Measurements from ENCODE around the gene CFAP20DC.
"Not testable (repeated sequence)": the region's sequence is repeated elsewhere in the genome, so short reads cannot be mapped to it uniquely, and the experiment has no call there.

CFAP20DC gene

DNA sequence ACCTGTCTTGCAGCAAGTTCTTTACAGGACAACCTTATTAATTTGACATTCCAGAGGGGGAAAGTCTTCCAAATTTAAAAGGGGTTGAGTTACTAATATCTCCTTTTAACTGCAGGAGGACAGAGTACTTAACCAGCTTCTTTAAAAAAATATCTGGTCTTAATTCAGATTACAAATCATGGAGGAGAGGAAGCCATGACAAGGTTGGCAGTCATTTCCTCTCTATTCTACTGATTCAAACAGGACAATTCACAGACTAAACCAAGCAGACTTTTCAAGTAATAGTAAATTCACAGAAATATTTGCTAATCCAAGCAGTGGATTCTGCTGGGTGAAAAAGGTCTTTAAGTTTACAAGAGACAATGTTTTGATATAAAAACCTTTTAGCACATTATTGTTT is 185.3 kb downstream of the CFAP20DC start:
- no peaks in the 10 kb centered on the region for H3K4me1 ChIP-seq (ENCODE audit: control insufficient read depth, insufficient read depth, low read length)
- H3K36me3 ChIP-seq (ENCODE audit: insufficient read depth, low read length): no peaks in the 10 kb centered on the region
- no peak overlapping the region for H3K4me2 ChIP-seq (ENCODE audit: low read length)
- no peak overlapping the region for H3K4me3 ChIP-seq (ENCODE audit: low read length)
- no peaks in the 10 kb centered on the region for H3K9me3 ChIP-seq (replicated peaks; ENCODE audit: low read length)
- H3K9ac ChIP-seq (ENCODE audit: low read depth, low read length): no peak overlapping the region
- H3K27me3 ChIP-seq (ENCODE audit: control insufficient read depth, insufficient read depth, low read length): no peaks in the 10 kb centered on the region

DNA sequence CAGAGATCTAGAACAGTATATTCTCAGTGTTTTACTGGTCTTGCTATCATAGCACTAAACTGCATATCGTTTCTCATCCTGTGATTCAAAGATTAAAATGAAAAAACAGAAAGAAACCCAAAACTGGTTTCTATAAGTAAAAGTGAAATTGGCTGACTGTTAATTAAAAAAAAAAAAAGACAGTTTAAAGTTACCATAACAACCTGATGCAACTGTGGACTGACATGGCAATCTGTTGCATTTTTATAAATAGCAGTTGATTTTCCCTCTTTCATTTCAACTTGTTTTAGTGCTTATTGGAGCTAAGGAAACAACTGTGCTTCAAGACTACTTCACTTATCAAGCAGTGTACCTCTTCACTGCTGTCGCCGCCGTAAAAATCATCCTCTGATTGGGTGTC is 186.6 kb downstream of the CFAP20DC start:
- no peak overlapping the region for H3K4me2 ChIP-seq (ENCODE audit: low read length)
- H3K36me3 ChIP-seq (ENCODE audit: insufficient read depth, low read length): no peaks in the 10 kb centered on the region
- H3K4me1 ChIP-seq (ENCODE audit: control insufficient read depth, insufficient read depth, low read length): no peaks in the 10 kb centered on the region
- H3K9me3 ChIP-seq (replicated peaks; ENCODE audit: low read length): no peaks in the 10 kb centered on the region
- H3K27me3 ChIP-seq (ENCODE audit: control insufficient read depth, insufficient read depth, low read length): no peaks in the 10 kb centered on the region
- no peak overlapping the region for H3K4me3 ChIP-seq (ENCODE audit: low read length)
- no peak overlapping the region for H3K9ac ChIP-seq (ENCODE audit: low read depth, low read length)

DNA sequence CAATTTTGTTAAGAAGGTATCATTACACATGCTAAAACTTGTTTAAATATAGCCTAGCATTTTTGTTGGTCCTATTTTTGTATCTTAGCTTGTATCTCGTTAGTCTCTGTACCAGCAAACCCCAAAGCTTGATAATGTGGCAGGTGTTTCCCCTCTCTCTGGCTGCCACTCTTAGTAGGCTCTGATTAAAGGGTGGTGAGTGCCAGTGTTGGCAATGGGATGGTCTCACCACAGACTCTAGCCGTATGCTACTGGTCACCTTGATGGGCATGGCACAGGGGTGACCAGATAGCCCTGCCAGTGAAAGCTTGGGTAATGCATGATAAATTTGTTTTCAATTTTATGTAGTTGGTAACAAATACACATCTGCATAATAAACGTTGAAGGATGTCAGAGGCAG is 188.3 kb downstream of the CFAP20DC start:
- H3K27me3 ChIP-seq (ENCODE audit: control insufficient read depth, insufficient read depth, low read length): no peaks in the 10 kb centered on the region
- no peak overlapping the region for H3K9ac ChIP-seq (ENCODE audit: low read depth, low read length)
- H3K36me3 ChIP-seq (ENCODE audit: insufficient read depth, low read length): no peaks in the 10 kb centered on the region
- H3K4me1 ChIP-seq (ENCODE audit: control insufficient read depth, insufficient read depth, low read length): no peaks in the 10 kb centered on the region
- H3K9me3 ChIP-seq (replicated peaks; ENCODE audit: low read length): no peaks in the 10 kb centered on the region
- H3K4me3 ChIP-seq (ENCODE audit: low read length): no peak overlapping the region
- no peak overlapping the region for H3K4me2 ChIP-seq (ENCODE audit: low read length)

DNA sequence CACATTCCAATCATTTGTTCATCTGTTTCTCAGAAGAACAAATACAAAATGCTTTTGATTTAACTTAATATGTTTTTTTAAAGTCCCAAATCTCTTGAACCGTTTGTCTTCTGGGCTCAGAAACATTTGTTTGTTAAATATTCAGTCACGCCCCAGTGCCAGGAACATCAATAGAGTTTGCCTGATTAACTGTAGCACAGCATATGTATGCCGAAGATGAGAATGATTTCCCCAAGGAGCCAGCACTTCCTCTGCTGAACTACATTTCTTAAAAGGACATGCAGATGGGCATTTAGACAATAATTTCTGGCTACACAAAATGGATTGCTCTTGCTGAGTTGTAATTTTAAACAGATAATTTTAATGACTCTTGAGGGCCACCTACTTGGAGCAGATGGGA is 191.7 kb downstream of the CFAP20DC start:
- Histone ChIP-seq H3K4me1 (ENCODE audit: control insufficient read depth, insufficient read depth, low read length) (no peaks in the 10 kb centered on the region), H3K27me3 (ENCODE audit: control insufficient read depth, insufficient read depth, low read length) (no peaks in the 10 kb centered on the region), H3K9ac (ENCODE audit: low read depth, low read length) (no peak overlapping the region), H3K4me3 (ENCODE audit: low read length) (no peak overlapping the region), H3K36me3 (ENCODE audit: insufficient read depth, low read length) (no peaks in the 10 kb centered on the region), H3K4me2 (ENCODE audit: low read length) (no peak overlapping the region), H3K9me3 (replicated peaks; ENCODE audit: low read length) (no peaks in the 10 kb centered on the region)

DNA sequence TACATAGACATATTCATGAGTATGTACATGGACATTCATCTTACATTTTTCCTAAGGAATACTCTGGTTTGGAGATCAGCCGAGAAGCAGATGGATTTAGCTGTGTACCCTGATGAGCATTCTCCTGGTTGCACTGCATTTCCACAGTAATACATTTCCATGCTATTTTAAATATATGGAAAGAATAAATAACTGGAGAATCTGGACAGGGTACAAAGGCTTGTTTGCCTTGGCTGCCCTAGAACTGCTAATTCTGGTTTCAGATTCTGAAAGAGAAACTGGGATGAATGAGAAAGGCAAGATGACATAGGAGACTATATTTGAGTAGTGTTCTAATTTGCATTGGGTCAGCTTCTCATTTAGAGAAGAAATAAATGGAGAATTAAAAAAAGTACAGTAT is 192.4 kb downstream of the CFAP20DC start:
- no peaks in the 10 kb centered on the region for H3K36me3 ChIP-seq (ENCODE audit: insufficient read depth, low read length)
- no peaks in the 10 kb centered on the region for H3K4me1 ChIP-seq (ENCODE audit: control insufficient read depth, insufficient read depth, low read length)
- no peak overlapping the region for H3K4me3 ChIP-seq (ENCODE audit: low read length)
- H3K27me3 ChIP-seq (ENCODE audit: control insufficient read depth, insufficient read depth, low read length): no peaks in the 10 kb centered on the region
- H3K9ac ChIP-seq (ENCODE audit: low read depth, low read length): no peak overlapping the region
- no peak overlapping the region for H3K4me2 ChIP-seq (ENCODE audit: low read length)
- H3K9me3 ChIP-seq (replicated peaks; ENCODE audit: low read length): no peaks in the 10 kb centered on the region

DNA sequence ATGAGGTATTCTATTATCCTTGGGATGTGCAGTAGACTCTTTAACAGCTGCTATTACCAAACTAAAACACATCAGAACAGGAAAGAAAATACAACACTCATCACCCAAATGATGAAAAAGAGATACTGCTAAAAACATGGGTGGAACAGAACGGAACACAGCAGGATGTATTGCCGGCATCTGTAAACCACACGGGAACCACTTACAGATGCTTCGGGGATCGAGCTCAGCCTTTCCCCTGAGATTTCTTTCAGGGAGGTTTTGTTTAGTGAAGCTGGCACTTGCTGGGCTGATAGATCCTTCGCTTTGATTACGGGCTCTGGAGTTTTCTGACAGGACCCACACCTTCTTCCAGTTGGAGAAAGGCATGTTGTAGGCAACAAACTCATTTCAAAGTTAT is 201.0 kb downstream of the CFAP20DC start:
- Histone ChIP-seq H3K4me2 (ENCODE audit: low read length) (no peak overlapping the region), H3K9ac (ENCODE audit: low read depth, low read length) (no peak overlapping the region), H3K9me3 (replicated peaks; ENCODE audit: low read length) (no peaks in the 10 kb centered on the region), H3K4me3 (ENCODE audit: low read length) (no peak overlapping the region), H3K36me3 (ENCODE audit: insufficient read depth, low read length) (no peaks in the 10 kb centered on the region), H3K27me3 (ENCODE audit: control insufficient read depth, insufficient read depth, low read length) (no peaks in the 10 kb centered on the region), H3K4me1 (ENCODE audit: control insufficient read depth, insufficient read depth, low read length) (no peaks in the 10 kb centered on the region)

DNA sequence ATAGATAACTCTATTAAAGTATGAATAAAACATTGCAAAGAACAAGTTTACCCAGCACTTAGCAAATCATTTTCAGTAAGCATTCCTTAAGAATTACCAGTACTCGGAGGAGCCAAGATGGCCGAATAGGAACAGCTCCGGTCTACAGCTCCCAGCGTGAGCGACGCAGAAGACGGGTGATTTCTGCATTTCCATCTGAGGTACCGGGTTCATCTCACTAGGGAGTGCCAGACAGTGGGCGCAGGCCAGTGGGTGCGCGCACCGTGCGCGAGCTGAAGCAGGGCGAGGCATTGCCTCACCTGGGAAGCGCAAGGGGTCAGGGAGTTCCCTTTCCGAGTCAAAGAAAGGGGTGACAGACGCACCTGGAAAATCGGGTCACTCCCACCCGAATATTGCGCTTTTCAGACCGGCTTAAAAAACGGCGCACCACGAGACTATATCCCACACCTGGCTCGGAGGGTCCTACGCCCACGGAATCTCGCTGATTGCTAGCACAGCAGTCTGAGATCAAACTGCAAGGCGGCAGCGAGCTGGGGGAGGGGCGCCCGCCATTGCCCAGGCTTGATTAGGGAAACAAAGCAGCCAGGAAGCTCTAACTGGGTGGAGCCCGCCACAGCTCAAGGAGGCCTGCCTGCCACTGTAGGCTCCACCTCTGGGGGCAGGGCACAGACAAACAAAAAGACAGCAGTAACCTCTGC is 207.6 kb downstream of the CFAP20DC start:
- H3K4me3 ChIP-seq (ENCODE audit: low read length); H3K27me3 ChIP-seq (ENCODE audit: control insufficient read depth, insufficient read depth, low read length); H3K4me1 ChIP-seq (ENCODE audit: control insufficient read depth, insufficient read depth, low read length); H3K4me2 ChIP-seq (ENCODE audit: low read length); H3K9ac ChIP-seq (ENCODE audit: low read depth, low read length); H3K9me3 ChIP-seq (replicated peaks; ENCODE audit: low read length); H3K36me3 ChIP-seq (ENCODE audit: insufficient read depth, low read length): not testable (repeated sequence)

DNA sequence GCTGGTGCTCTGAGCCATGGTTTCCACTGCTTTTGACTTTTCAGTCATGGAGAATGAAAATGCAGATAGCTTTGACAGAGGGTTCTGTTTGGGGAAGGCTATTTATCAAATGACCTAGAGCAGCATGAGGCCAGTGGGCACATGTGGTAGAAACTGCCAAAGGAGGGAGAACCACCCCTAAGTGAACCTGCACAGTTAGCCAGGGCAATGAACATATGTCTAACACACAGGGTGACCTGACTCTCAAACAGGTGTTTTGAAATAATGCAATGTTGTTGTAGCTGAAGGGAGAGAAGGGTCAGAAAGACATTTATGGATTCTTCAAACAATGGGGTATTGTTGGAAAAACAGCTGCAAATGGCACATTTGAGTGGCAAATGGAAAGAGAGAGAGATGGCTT is 208.9 kb downstream of the CFAP20DC start:
- Histone ChIP-seq H3K4me3 (ENCODE audit: low read length) (no peak overlapping the region), H3K4me1 (ENCODE audit: control insufficient read depth, insufficient read depth, low read length) (no peaks in the 10 kb centered on the region), H3K27me3 (ENCODE audit: control insufficient read depth, insufficient read depth, low read length) (no peaks in the 10 kb centered on the region), H3K9ac (ENCODE audit: low read depth, low read length) (no peak overlapping the region), H3K4me2 (ENCODE audit: low read length) (no peak overlapping the region), H3K36me3 (ENCODE audit: insufficient read depth, low read length) (no peaks in the 10 kb centered on the region), H3K9me3 (replicated peaks; ENCODE audit: low read length) (no peaks in the 10 kb centered on the region)

DNA sequence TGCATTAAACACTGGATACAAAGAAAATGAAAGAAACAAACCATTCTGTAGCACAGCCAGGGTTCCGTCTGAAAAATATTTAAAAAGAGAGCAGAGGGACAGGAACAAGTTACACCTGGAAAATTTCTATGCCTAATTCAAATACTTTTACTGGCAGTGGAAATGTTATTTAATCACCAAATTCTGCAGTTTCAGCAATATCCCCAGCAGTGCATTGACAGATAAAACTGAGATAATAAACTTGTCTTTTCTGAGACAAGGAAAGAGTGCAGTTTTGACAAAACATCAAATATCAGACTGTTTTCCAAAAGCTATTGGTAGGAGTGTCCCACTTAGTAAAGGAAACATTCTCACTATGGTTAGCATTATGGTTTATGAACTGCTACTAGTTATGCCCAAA is 209.9 kb downstream of the CFAP20DC start:
- Histone ChIP-seq H3K4me2 (ENCODE audit: low read length) (no peak overlapping the region), H3K4me3 (ENCODE audit: low read length) (no peak overlapping the region), H3K9me3 (replicated peaks; ENCODE audit: low read length) (no peaks in the 10 kb centered on the region), H3K27me3 (ENCODE audit: control insufficient read depth, insufficient read depth, low read length) (no peaks in the 10 kb centered on the region), H3K36me3 (ENCODE audit: insufficient read depth, low read length) (no peaks in the 10 kb centered on the region), H3K9ac (ENCODE audit: low read depth, low read length) (no peak overlapping the region), H3K4me1 (ENCODE audit: control insufficient read depth, insufficient read depth, low read length) (peaks cover 6% of the 10 kb centered on the region)

DNA sequence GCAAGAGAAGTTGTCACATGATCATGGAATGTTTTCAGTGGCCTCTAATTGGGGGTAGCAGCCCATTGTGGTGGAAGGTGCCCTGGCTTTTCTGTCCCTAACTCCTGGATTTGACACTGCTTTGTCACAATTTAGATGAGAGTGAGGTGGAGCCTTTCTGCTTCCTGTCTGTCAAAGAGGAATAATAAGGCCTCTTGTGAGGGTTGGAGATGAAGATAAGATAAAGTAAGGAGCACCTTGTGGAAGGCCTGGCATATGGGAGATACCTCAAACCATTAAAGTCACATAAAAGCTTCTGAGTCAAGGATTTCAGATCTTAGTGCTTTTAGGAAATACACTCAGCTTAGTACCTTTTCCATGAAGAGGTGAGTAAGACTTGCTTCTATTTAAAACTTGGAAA is 210.6 kb downstream of the CFAP20DC start:
- Histone ChIP-seq H3K9ac (ENCODE audit: low read depth, low read length) (no peak overlapping the region), H3K4me1 (ENCODE audit: control insufficient read depth, insufficient read depth, low read length) (peaks cover 9% of the 10 kb centered on the region), H3K4me3 (ENCODE audit: low read length) (no peak overlapping the region), H3K27me3 (ENCODE audit: control insufficient read depth, insufficient read depth, low read length) (no peaks in the 10 kb centered on the region), H3K4me2 (ENCODE audit: low read length) (no peak overlapping the region), H3K36me3 (ENCODE audit: insufficient read depth, low read length) (no peaks in the 10 kb centered on the region), H3K9me3 (replicated peaks; ENCODE audit: low read length) (no peaks in the 10 kb centered on the region)

DNA sequence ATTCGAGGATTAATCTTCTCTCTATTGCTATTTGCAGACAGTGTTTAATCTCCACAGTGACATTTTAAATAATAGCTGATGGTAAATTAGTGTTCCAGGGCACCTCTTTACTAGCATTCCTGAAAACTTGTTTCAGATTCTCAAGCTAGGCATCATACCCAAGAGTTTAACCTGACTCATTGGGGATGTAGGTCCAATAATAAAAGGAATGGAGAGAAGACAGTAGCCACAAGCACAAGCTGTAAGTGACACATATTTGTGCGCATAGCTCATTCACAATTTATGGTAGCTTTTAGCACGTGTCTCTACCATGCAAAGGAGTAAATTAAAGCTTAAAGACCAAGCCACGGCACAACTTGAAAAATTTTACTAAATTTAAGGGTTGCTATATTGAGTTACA is 212.0 kb downstream of the CFAP20DC start:
- H3K9ac ChIP-seq (ENCODE audit: low read depth, low read length): no peak overlapping the region
- H3K27me3 ChIP-seq (ENCODE audit: control insufficient read depth, insufficient read depth, low read length): no peaks in the 10 kb centered on the region
- H3K36me3 ChIP-seq (ENCODE audit: insufficient read depth, low read length): no peaks in the 10 kb centered on the region
- H3K4me1 ChIP-seq (ENCODE audit: control insufficient read depth, insufficient read depth, low read length): peaks cover 9% of the 10 kb centered on the region
- H3K9me3 ChIP-seq (replicated peaks; ENCODE audit: low read length): no peaks in the 10 kb centered on the region
- no peak overlapping the region for H3K4me2 ChIP-seq (ENCODE audit: low read length)
- H3K4me3 ChIP-seq (ENCODE audit: low read length): no peak overlapping the region

DNA sequence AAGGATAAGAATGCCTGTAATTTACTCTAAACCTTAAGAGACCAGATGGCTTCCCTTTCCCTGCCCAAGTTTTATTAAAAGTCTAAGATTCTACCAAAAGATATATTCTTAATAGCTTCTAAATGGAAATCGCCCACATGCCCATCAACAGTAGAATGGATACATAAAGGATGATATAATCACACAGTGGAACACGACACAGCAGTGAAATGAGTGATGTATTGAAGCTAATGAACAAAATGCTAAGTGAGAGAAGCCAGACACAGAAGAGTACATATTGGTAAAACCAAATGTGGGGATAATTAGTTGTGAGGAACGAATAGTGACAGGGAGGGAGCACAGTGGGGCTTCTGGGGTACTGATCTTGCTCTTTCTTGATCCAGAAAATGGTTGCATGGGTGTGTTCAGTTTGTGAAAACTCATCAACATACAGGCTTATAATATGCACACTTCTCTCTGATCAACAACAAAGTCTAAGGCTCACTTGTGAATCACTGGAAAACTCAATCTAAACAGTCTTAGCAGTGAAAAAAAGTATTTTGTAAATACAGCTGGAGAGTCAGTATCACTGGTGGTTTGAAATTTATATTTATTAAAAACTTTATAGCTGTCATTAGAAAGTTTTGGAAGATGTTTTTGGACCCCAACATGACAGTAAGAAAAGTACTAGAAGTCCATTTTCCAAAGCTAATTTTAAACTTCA is 212.5 kb downstream of the CFAP20DC start:
- Histone ChIP-seq H3K27me3 (ENCODE audit: control insufficient read depth, insufficient read depth, low read length) (no peaks in the 10 kb centered on the region), H3K4me1 (ENCODE audit: control insufficient read depth, insufficient read depth, low read length) (peaks cover 9% of the 10 kb centered on the region)

More for the DNA sequence above, 212.5 kb downstream of the CFAP20DC start:
- H3K9me3 ChIP-seq (replicated peaks; ENCODE audit: low read length): no peaks in the 10 kb centered on the region
- no peak overlapping the region for H3K9ac ChIP-seq (ENCODE audit: low read depth, low read length)
- H3K4me2 ChIP-seq (ENCODE audit: low read length): no peak overlapping the region
- H3K36me3 ChIP-seq (ENCODE audit: insufficient read depth, low read length): no peaks in the 10 kb centered on the region
- no peak overlapping the region for H3K4me3 ChIP-seq (ENCODE audit: low read length)

Measured in skeletal muscle satellite cell (primary cell).